WTC11 (cell line): ENCODE results near the gene MACF1. TPM values are rescaled to one million over a fixed set of nuclear protein-coding genes. Genes with fewer than 3 reads are reported as not detected.

Source experiments
- ATAC-seq: fragments of 200-7000 bp; cut with Tn5 transposase; 2 replicates; pipeline ENCODE4 v1.10.0; 2021; ENCODE audit warnings: mild to moderate bottlenecking, moderate library complexity
- CTCF ChIA-PET: fragments of 300-600 bp; sonication (Branson Sonifier 250); formaldehyde crosslinking; loops from one replicate; lab custom pipeline; 2021; ENCODE audit warnings: antibody characterized with exemption; lab: Charles Lee
- POLR2A ChIA-PET: fragments of 350-600 bp; sonication (Branson Sonifier 250); formaldehyde crosslinking; loops from one replicate; lab custom pipeline; 2021; ENCODE audit warnings: antibody characterized with exemption; lab: Charles Lee
- DNase-seq: peaks from one replicate; pipeline ENCODE4 v3.0.0; 2021; ENCODE audit warnings: low spot score
- H3K27ac Mint-ChIP-seq: 2 replicates; pipeline ENCODE4 v1.8.0; 2021; ENCODE audit warnings: mixed read lengths
- H3K27me3 Mint-ChIP-seq: 2 replicates; pipeline ENCODE4 v1.8.0; 2021; ENCODE audit warnings: low read depth, mild to moderate bottlenecking, moderate library complexity, mixed read lengths
- H3K36me3 Mint-ChIP-seq: 2 replicates; pipeline ENCODE4 v1.8.0; 2021; ENCODE audit warnings: mixed read lengths
- H3K4me1 Mint-ChIP-seq: 2 replicates; pipeline ENCODE4 v1.8.0; 2022; ENCODE audit warnings: mixed read lengths
- H3K4me3 Mint-ChIP-seq: 2 replicates; pipeline ENCODE4 v1.8.0; 2021; ENCODE audit warnings: mild to moderate bottlenecking, moderate library complexity, mixed read lengths
- H3K9me3 Mint-ChIP-seq: 2 replicates; pipeline ENCODE4 v1.8.0; 2021; ENCODE audit warnings: mixed read lengths
- ARID4B ChIP-seq: sonication (generic); formaldehyde crosslinking; IDR thresholded peaks from 2 replicates; pipeline ENCODE4 v1.8.0; 2023; ENCODE audit warnings: missing genetic modification reagents, mild to moderate bottlenecking, borderline replicate concordance
- ATF2 ChIP-seq: sonication (generic); formaldehyde crosslinking; IDR thresholded peaks from 2 replicates; pipeline ENCODE4 v1.8.1; 2022; ENCODE audit warnings: low read depth, missing genetic modification reagents, borderline replicate concordance
- ATF3 ChIP-seq: sonication (generic); formaldehyde crosslinking; conservative IDR thresholded peaks from 2 replicates; pipeline ENCODE4 v1.8.1; 2022; ENCODE audit warnings: mild to moderate bottlenecking, missing genetic modification reagents
- ELF4 ChIP-seq: sonication (generic); formaldehyde crosslinking; IDR thresholded peaks from 2 replicates; pipeline ENCODE4 v1.8.1; 2022; ENCODE audit warnings: low read depth, mild to moderate bottlenecking, moderate library complexity, missing genetic modification reagents
- IRF1 ChIP-seq: sonication (generic); formaldehyde crosslinking; IDR thresholded peaks from 2 replicates; pipeline ENCODE4 v1.8.0; 2023; ENCODE audit warnings: missing genetic modification reagents
- JUN ChIP-seq: sonication (generic); formaldehyde crosslinking; IDR thresholded peaks from 2 replicates; pipeline ENCODE4 v1.8.0; 2023; ENCODE audit warnings: mild to moderate bottlenecking, missing genetic modification reagents
- NFATC4 ChIP-seq: fragments of 250-450 bp; sonication (Bioruptor Pico); IDR thresholded peaks from 2 replicates; pipeline ENCODE4 v1.9.0; 2021; ENCODE audit warnings: mild to moderate bottlenecking
- RELA ChIP-seq: sonication (generic); formaldehyde crosslinking; IDR thresholded peaks from 2 replicates; pipeline ENCODE4 v1.8.1; 2022; ENCODE audit warnings: missing genetic modification reagents, mild to moderate bottlenecking, borderline replicate concordance
- RORB ChIP-seq: fragments of 250-450 bp; sonication (Bioruptor Pico); IDR thresholded peaks from 2 replicates; pipeline ENCODE4 v1.9.0; 2021; ENCODE audit warnings: mild to moderate bottlenecking
- SMAD3 ChIP-seq: sonication (generic); formaldehyde crosslinking; IDR thresholded peaks from 2 replicates; pipeline ENCODE4 v1.8.0; 2022; ENCODE audit warnings: missing genetic modification reagents, mild to moderate bottlenecking, borderline replicate concordance
- STAT6 ChIP-seq: sonication (generic); formaldehyde crosslinking; conservative IDR thresholded peaks from 2 replicates; pipeline ENCODE4 v1.8.1; 2023; ENCODE audit warnings: mild to moderate bottlenecking, low read depth, missing genetic modification reagents, moderate library complexity
- TEAD1 ChIP-seq: sonication (generic); formaldehyde crosslinking; IDR thresholded peaks from 2 replicates; pipeline ENCODE4 v1.8.0; 2022; ENCODE audit warnings: mild to moderate bottlenecking, missing genetic modification reagents
- ZNF396 ChIP-seq: fragments of 250-450 bp; sonication (Bioruptor Pico); IDR thresholded peaks from 2 replicates; pipeline ENCODE4 v1.8.0; 2021; ENCODE audit warnings: mild to moderate bottlenecking, moderate library complexity, borderline replicate concordance
- ZNF416 ChIP-seq: fragments of 250-450 bp; sonication (Bioruptor Pico); IDR thresholded peaks from 2 replicates; pipeline ENCODE4 v1.9.0; 2021; ENCODE audit warnings: mild to moderate bottlenecking, inconsistent platforms
- ZNF423 ChIP-seq: fragments of 250-450 bp; sonication (Bioruptor Pico); IDR thresholded peaks from 2 replicates; pipeline ENCODE4 v2.1.2; 2022; ENCODE audit warnings: mild to moderate bottlenecking, moderate library complexity
- ZNF425 ChIP-seq: fragments of 250-450 bp; sonication (Bioruptor Pico); conservative IDR thresholded peaks from 2 replicates; pipeline ENCODE4 v1.9.0; 2021; ENCODE audit warnings: mild to moderate bottlenecking
- ZNF532 ChIP-seq: fragments of 250-450 bp; sonication (Bioruptor Pico); IDR thresholded peaks from 2 replicates; pipeline ENCODE4 v1.9.0; 2021; ENCODE audit warnings: mild to moderate bottlenecking, borderline replicate concordance
- ZSCAN18 ChIP-seq: fragments of 250-450 bp; sonication (Bioruptor Pico); IDR thresholded peaks from 2 replicates; pipeline ENCODE4 v2.1.2; 2022; ENCODE audit warnings: mild to moderate bottlenecking, moderate library complexity
- total RNA-seq: library from RNA; stranded (reverse); gene quantifications from 3 replicates; pipeline ENCODE4 v1.2.3, GENCODE V29; 2021

The MACF1 gene
- total RNA-seq, 1 experiment from 2014 or later: 327 TPM

- H3K9me3 Mint-ChIP-seq: no peaks in the 10 kb centered on the region
- ATAC-seq (no peak), DNase-seq (no peak)
- H3K27ac Mint-ChIP-seq: no peak overlapping the region
- no peak overlapping the region for H3K4me3 Mint-ChIP-seq
- no peaks in the 10 kb centered on the region for H3K27me3 Mint-ChIP-seq
- H3K36me3 Mint-ChIP-seq: peaks cover 78% of the 10 kb centered on the region
- ChIA-PET CTCF (no interaction called here), POLR2A (no interaction called here)
- no peaks in the 10 kb centered on the region for H3K4me1 Mint-ChIP-seq
- TF ChIP-seq RELA (CRISPR knock-in tag) (no peak), NFATC4 (no peak), IRF1 (CRISPR knock-in tag) (no peak), ATF2 (no peak), TEAD1 (CRISPR knock-in tag) (no peak), ZNF423 (CRISPR knock-in tag) (no peak), ARID4B (CRISPR knock-in tag) (no peak), ZNF396 (CRISPR knock-in tag) (no peak), JUN (CRISPR knock-in tag) (no peak), ELF4 (CRISPR knock-in tag) (no peak), ZSCAN18 (CRISPR knock-in tag) (no peak), ZNF425 (CRISPR knock-in tag) (no peak), ZNF532 (CRISPR knock-in tag) (no peak), ZNF416 (CRISPR knock-in tag) (no peak), SMAD3 (no peak), STAT6 (CRISPR knock-in tag) (no peak), RORB (CRISPR knock-in tag) (no peak), ATF3 (no peak)
Measured at GRCh38 chr1:39441797-39442196, 237.3 kb downstream of the MACF1 start.
